K562 (cell line): Measurements from ENCODE around the gene METRN. TPM values are rescaled to one million over a fixed set of nuclear protein-coding genes. Genes with fewer than 3 reads are reported as not detected.

ENCODE experiments used
- ATF4 ChIP-seq: fragments of 450-650 bp; formaldehyde crosslinking; IDR thresholded peaks from 2 replicates; pipeline ENCODE4 v1.4.0; 2022; ENCODE audit warnings: mild to moderate bottlenecking, moderate library complexity
- BCOR ChIP-seq: fragments of 450-650 bp; IDR thresholded peaks from 2 replicates; pipeline ENCODE4 v1.6.1; 2016
- DACH1 ChIP-seq: fragments of 450-650 bp; IDR thresholded peaks from 2 replicates; pipeline ENCODE4 v1.6.1; 2018; ENCODE audit not compliant: partially characterized antibody
- E2F8 ChIP-seq: fragments of 450-650 bp; IDR thresholded peaks from 2 replicates; pipeline ENCODE4 v1.7.1; 2018; ENCODE audit warnings: mild to moderate bottlenecking, low read depth; ENCODE audit not compliant: partially characterized antibody
- HNRNPUL1 ChIP-seq: fragments of 200-400 bp; formaldehyde crosslinking; IDR thresholded peaks from 2 replicates; pipeline ENCODE4 v1.6.1; 2017; ENCODE audit warnings: low read length
- MITF ChIP-seq: IDR thresholded peaks from 2 replicates; pipeline ENCODE4 v1.6.1; 2014; ENCODE audit warnings: antibody characterized with exemption
- NKRF ChIP-seq: fragments of 450-650 bp; IDR thresholded peaks from 2 replicates; pipeline ENCODE4 v1.6.1; 2016; ENCODE audit warnings: borderline replicate concordance
- POLR2B ChIP-seq: fragments of 450-650 bp; IDR thresholded peaks from 2 replicates; pipeline ENCODE4 v1.6.1; 2018; ENCODE audit warnings: low read depth; ENCODE audit not compliant: partially characterized antibody
- PTTG1 ChIP-seq: fragments of 450-650 bp; IDR thresholded peaks from 2 replicates; pipeline ENCODE4 v1.6.1; 2016; ENCODE audit warnings: low read depth, mild to moderate bottlenecking, missing genetic modification characterization, missing compliant biosample characterization
- RBBP5 ChIP-seq: fragments of 200-600 bp; sonication (generic); IDR thresholded peaks from 2 replicates; pipeline ENCODE4 v1.6.1; 2012; ENCODE audit warnings: borderline replicate concordance, mild to moderate bottlenecking, low read length, control low read depth, inconsistent platforms; ENCODE audit not compliant: insufficient read depth, poor library complexity, severe bottlenecking
- RNF2 ChIP-seq: sonication (generic); IDR thresholded peaks from 2 replicates; pipeline ENCODE4 v1.6.1; 2016
- SLC30A9 ChIP-seq: fragments of 250-450 bp; sonication (Bioruptor Pico); IDR thresholded peaks from 2 replicates; pipeline ENCODE4 v1.8.0; 2022; ENCODE audit warnings: mild to moderate bottlenecking, moderate library complexity
- TRIM24 ChIP-seq, 2 experiments: fragments of 450-650 bp; IDR thresholded peaks; 2 replicates each; pipeline ENCODE4 v1.6.1; 2016
- XRCC4 ChIP-seq: IDR thresholded peaks from one replicate; pipeline ENCODE4 v1.6.1; 2011; ENCODE audit not compliant: insufficient read depth, insufficient read length; ENCODE audit errors: extremely low read depth
- ZNF12 ChIP-seq: sonication (generic); formaldehyde crosslinking; IDR thresholded peaks from 2 replicates; pipeline ENCODE4 v1.4.0; 2020; ENCODE audit warnings: mild to moderate bottlenecking, missing genetic modification reagents
- ZNF253 ChIP-seq: fragments of 250-450 bp; sonication (Bioruptor Pico); conservative IDR thresholded peaks from 2 replicates; pipeline ENCODE4 v1.6.1; 2021; ENCODE audit warnings: mild to moderate bottlenecking
- ZNF263 ChIP-seq: sonication (generic); formaldehyde crosslinking; IDR thresholded peaks from 2 replicates; pipeline ENCODE4 v1.8.0; 2022; ENCODE audit warnings: mild to moderate bottlenecking, missing genetic modification reagents, borderline replicate concordance
- ZNF551 ChIP-seq: fragments of 250-450 bp; sonication (Bioruptor Pico); IDR thresholded peaks from 2 replicates; pipeline ENCODE4 v1.5.0; 2021; ENCODE audit warnings: mild to moderate bottlenecking, moderate library complexity
- ZNF655 ChIP-seq: fragments of 250-450 bp; sonication (Bioruptor Pico); IDR thresholded peaks from 2 replicates; pipeline ENCODE4 v1.5.0; 2021
- polyA plus RNA-seq, 8 experiments: library from polyadenylated mRNA; depleted of rRNA in 4 of 8; stranded (reverse) in 5 of 8; unstranded in 3 of 8; fragments of >200 nt; fragmentation: Nextera tagmentation in 2 of 8; fragmentation: Illumina TruSeq in 1 of 8; extraction: Ambion mirVana in 2 of 8; extraction: Trizol in 1 of 8; gene quantifications; 2 replicates each; pipeline versions ENCODE4 v1.2.1 to v1.2.3, GENCODE V29; 2011 to 2014; ENCODE audit warnings: inconsistent platforms in 1 of 8, missing spikeins in 1 of 8
- total RNA-seq, 7 experiments: library from RNA; depleted of rRNA in 6 of 7; stranded (reverse); fragments of >200 nt in 6 of 7; fragmentation: Illumina TruSeq in 2 of 7; extraction: Trizol in 2 of 7; gene quantifications; 2 replicates each; pipeline versions ENCODE4 v1.2.1 to v1.2.3, GENCODE V29; 2011 to 2021; ENCODE audit warnings: low replicate concordance in 1 of 7

Gene METRN
- total and polyA plus RNA-seq, 9 of the 15 experiments (the other 6 are each of a cell fraction or from before 2014, with no cell fraction given): 0.20 to 89.8 (median 15.4) TPM

GRCh38 chr16:743794-744500, 29.0 kb downstream of the METRN start (continued):
- TF ChIP-seq NKRF (no peak), XRCC4 (no peak), ZNF253 (CRISPR knock-in tag) (no peak), ZNF551 (no peak), TRIM24 (IDR thresholded peaks at IDR 0.05) (no peak), ZNF655 (CRISPR knock-in tag) (no peak), ZNF12 (CRISPR knock-in tag) (no peak), POLR2B (no peak), DACH1 (no peak), RBBP5 (no peak), HNRNPUL1 (no peak), E2F8 (no peak), MITF (no peak), ZNF263 (peak; percentile 79), ATF4 (CRISPR knock-in tag) (no peak), SLC30A9 (CRISPR knock-in tag) (no peak), PTTG1 (tag) (no peak), RNF2 (no peak), BCOR (peak; percentile 15; the same call in 1 of the 2 replicates)
